T-helper 9 cell (primary cell): Measurements from ENCODE around the gene ERICH6.

Experiments
- DNase-seq: peaks from one replicate; pipeline ENCODE4 v3.0.0-alpha.2; 2020
- total RNA-seq, 2 donors: gene quantifications; one replicate each; lab custom pipeline; 2026; lab: John Stamatoyannopoulos, UW

Gene ERICH6
- total RNA-seq, result 0.14 to 0.72 reads per million in 2 donors

DNA sequence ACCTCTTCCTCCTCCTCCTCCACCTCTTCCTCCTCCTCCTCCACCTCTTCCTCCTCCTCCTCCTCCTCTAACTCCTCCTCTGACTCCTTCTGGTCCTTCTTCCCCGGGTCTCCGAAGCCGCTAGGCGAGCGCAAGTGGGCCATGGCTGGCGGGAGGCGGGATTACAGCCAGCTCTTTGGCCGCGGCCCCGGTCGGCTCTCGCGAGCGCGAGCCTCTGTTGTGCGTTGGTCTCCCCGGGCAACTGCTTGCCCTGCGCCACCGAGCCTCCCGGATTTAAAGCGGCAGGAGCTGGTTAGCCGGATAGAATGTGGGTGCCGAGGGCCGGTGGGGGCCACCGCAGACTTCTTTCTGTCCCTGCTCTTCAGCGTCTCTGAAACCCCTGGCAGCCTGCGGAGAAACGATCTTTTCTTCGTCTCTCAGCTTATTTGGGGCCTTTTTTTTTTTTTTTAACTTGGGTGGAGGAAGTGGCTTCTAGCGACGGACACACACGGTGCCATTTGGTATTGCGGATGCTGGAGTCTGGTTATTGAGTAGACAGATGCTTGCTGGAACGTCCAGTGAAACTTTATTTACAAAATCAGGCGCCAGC lies at the start of gene ERICH6:
Gene ERICH6, minus strand, starts transcription at position 165 of the 589 bp plus-strand sequence. Its CDS starts 22 bp downstream, at position 143.
- peak; percentile 58 for DNase-seq

- DNase-seq, result no peak
Observed at GRCh38 chr3:150751781-150752263, 48.1 kb upstream of the ERICH6 start.

DNA sequence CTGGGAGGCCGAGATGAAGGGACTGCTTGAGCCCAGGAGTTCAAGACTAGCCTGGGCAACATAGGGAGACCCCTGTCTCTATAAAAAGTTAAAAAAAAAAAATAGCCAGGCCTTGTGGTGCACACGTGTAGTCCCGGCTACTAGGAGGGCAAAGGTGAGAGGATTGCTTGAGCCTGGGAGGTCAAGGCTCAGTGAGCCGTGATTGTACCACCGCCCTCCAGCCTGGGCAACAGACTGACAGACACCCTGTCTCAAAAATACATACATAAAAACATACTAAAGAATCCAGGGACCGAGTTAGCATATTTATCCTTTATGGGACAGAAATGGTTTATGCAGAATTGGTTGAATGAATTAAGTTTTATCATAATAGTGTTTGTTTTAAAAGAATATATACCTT lies 45.5 kb upstream of the ERICH6 start:
- no peak for DNase-seq

DNA sequence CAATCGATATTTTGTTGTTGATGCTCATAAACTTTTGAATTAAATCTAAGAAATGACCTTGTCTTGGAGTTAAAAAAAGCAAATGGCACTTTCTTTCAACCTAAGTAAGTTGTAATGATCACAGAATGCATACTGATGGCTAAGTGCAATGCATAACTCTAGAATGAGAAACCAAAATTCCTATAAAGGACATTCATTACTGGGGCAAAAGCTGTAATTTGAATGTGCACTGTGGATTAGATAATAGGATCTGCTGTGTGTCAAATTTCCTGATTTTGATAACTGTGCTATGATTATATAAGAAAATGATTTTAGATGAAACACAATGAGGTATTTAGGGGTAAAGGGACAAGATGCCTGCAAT lies 44.9 kb upstream of the ERICH6 start:
- DNase-seq, result no peak

GRCh38 chr3:150747886-150748683 lies 44.4 kb upstream of the ERICH6 start:
- no peak for DNase-seq

- no peak for DNase-seq
Observed at GRCh38 chr3:150746791-150747590, 43.3 kb upstream of the ERICH6 start.

DNA sequence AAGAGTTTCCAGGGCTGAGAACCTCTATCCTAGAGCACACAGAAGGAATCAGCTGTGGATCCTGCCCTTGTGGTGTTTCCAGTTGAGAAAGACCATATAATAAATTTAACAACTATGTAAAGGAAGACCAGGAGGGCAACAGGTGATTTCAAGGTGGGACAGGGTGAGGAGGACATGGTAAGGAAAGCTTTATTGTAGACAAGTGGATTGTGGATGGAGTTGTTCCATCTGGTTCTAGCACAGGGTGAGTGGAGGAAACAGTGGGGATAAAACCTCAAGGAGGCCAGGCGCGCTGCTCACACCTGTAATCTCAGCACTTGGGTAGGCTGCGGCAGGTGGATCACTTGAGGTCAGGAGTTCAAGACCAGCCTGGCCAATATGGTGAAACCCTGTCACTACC lies 42.1 kb upstream of the ERICH6 start:
- no peak for DNase-seq

DNA sequence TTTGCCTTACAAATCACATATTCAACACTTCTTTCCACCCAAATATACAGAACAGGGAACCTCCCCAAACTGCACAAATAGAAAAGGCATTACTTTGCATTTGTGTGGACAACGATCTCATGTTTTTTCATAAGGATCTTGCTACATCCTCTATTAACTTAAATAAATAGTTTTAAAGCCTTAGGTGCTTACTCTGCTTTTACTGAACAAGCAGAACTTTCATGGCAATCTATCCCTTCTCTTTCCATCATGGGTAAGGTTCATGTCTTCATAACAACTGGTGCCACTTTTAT lies 41.1 kb upstream of the ERICH6 start:
- no peak for DNase-seq

DNA sequence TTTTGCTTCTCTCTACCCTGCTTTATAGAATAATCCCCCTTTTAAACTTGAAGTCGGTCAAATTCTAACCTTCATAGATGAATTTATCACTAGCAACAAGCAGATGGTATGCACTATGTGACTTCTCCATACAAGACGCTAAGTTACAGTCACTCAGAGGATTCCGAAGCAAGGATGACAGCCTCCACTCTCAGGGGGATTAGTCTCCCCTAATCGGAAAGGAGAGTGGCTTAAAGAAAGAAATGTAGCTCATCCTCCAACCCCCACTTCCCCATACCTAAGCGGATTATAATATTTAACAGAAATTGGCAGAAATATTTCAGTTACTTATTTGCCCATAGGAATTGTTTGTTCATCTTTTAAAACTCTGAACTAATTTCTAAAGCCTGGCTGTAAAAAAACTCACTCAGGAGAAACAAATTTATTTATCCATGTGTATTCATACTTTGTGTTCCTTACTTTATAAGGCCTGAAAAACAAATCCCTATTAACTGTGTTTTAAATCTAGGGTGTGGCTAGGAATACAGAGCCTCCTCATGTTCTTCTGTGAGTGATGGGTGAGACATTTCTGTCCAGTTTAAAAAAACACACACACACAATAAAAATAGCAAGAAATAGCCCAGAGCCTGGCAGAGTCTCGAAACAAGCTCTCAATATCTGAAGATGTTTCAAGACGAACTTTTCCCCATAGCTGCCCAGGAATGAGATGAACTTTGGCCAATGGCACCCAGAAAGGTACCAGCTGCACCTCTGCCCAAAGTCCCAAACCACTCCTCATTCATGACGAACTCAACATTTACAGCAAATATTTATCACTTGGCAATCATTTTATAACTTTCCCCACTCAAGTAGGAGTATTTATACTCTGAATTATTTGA lies 40.6 kb upstream of the ERICH6 start:
- DNase-seq, result no peak

DNA sequence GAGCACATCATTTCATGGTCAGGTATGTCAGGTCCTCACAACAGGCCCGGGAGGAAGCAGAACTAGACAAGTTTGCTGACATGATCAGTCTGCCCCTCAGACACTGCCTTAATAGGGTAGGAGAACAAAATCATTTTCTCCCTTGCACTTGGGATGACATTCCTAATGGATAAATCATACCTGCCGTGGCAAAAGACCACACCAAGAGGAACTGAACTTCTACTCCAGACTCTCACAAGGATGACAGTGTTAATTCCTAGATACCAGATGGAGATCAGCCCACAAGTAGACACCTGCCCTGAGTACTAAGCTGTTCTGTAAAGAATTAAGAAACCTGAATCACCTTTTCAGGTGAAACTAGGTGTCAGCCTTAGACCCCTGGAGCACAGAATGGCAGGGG lies 39.8 kb upstream of the ERICH6 start:
- DNase-seq, result no peak

DNA sequence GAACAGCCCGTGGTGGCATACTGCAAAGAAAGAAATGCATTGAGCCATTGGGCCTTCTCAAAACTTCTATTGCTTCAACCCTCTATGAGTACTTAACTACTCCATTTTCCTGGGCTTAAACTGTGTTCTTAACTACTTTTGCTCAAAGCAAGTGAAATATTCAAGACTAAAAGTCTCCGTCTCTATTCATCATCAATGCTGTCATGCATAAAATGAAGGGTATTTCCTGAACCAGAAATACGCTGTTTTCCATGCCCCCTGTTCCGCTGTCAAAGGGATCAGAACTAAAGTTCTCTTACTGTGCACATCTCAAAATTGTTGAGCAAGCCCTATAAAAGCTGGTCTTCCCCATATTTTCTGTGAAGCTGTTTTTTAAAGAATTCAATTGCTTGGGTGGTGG lies 39.0 kb upstream of the ERICH6 start:
- no peak for DNase-seq

GRCh38 chr3:150742141-150742523 lies 38.4 kb upstream of the ERICH6 start:
- no peak for DNase-seq

DNA sequence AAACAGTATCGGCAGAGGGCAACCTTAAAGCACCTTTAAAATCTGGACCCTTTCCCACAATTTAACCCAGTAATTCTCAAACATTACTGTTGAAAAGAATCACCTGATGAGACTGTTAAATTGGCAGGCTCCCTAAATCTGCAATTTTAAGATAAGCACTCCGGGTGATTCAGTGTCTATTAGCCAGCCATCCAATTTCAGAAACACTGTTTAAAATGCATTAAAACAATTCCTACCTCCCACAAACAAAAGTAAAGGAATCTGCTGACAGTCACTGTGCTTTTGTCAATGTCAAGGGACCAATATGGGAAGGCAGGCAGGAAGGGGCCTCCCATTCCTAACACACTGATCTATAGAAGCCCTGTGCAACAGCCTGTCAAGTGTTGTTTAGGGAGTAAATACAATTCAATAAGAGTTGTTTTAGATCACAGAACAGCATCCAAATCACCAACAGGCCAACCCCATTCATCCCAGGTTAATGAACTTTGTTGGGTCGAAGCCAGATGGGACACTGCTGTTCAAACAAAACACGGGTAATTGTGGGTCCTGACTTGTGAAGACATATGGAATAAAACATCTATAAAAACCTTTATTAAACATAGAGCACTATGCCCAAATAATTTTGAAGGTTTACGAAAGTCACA lies 37.9 kb upstream of the ERICH6 start:
- no peak for DNase-seq

DNA sequence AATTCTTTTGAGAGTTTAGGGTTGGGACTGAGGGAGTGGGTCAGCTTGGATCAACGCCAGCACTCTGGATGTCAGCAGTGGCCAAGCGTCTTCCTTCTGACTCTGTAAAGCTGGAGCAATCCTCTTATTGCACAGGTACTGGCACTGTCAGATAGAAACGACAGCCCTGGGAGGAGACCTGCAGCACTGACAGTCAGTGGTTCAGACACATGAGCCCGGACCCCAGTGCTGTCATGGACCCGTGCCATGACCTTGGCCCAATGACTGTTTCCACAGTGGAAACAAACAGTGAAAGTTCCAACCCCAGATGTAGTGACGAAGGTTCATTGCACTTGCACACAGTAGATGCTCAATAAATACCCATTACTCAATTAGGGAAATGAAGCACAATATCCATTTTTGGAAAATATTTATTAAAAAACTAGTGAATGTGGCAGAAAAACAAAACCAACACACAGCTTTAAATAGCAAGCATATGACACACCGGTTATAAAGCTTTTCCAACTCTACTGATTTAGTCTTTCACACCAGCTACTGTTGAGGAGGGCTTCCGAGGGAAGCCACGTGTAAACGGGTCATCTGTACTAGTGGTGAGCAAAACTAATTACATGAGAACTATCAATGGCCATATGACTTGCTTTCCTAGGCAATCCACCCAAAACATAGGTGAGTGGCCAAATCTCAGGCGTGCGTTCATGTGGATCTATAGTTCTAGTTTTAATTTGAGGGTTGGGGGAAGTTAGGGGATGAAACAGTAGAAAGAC lies 37.2 kb upstream of the ERICH6 start:
- DNase-seq, result no peak

DNA sequence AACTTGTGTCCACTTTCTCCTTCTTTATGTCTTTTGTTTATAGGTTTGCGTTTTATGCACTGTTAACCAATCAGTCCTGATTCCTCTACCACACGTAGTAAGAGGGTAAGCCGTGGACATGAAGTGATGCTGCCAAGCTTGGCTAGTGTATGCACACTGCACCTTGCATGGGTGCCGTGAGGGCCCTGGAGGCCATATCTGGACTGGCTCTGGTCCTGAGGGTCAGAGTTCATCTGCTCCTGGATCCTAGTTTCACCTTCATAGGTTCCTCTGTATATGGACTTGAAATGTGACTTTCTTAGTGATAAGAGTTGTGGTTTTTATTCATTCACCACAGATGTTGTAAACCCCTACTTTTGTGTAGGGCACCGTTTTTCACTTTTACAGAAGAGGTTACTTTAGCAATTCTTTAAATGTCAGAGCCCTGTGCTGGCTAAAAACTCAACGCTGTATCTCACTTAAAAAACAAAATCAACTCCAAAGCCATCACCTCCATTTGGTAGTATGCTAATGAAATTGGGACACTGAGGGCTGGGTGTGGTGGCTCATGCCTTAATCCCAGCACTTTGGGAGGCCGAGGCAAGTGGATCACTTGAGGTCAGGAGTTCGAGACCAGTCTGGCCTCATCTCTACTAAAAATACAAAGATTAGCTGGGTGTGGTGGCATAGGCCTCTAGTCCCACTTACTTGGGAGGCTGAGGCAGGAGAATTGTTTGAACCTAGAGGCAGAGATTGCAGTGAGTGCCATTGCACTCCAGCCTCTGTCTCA lies 36.3 kb upstream of the ERICH6 start:
- no peak for DNase-seq

DNA sequence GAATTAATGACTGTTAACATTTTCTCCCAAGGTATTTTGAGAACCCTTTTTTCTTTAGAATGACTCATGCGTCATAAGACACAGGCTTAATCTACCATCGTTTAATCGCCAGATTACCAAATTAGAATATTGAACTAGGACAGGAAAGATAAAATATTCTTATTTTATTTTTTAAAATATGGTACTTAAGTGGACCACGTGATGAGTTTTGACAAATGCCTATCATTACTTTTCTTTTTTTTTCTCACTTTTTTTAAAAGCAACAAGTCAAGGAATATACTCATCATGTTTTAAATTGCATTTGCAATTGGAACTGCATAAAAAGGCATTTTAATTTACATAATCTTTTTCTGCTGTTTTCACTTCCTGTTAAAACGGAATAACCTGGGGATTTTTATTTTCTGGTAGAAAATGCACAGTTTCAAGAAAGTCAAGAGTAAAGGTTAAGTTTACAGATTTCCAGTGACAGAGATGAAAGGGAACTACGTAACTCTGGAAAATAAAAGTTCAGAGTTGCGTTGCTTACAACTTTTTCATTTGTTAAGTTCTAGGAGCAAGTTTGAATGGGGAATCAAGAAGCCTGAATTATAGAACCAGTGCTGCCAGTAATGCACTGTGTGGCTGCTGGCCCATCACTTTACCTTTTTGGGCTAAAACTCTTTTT lies 35.6 kb upstream of the ERICH6 start:
- no peak for DNase-seq

GRCh38 chr3:150738688-150739087 lies 35.0 kb upstream of the ERICH6 start:
- DNase-seq, result no peak

GRCh38 chr3:150737874-150738679 lies 34.4 kb upstream of the ERICH6 start:
- DNase-seq, result no peak
